NCI-H1930 (cell line): Measurements from ENCODE around the gene ATP5F1D.
"Not testable (repeated sequence)": the region's sequence is repeated elsewhere in the genome, so short reads cannot be mapped to it uniquely, and the experiment has no call there.

Experiments
- DNase-seq, 2 experiments: peaks; one replicate each; lab custom pipeline; 2025; lab: John Stamatoyannopoulos, UW

ATP5F1D gene

DNA sequence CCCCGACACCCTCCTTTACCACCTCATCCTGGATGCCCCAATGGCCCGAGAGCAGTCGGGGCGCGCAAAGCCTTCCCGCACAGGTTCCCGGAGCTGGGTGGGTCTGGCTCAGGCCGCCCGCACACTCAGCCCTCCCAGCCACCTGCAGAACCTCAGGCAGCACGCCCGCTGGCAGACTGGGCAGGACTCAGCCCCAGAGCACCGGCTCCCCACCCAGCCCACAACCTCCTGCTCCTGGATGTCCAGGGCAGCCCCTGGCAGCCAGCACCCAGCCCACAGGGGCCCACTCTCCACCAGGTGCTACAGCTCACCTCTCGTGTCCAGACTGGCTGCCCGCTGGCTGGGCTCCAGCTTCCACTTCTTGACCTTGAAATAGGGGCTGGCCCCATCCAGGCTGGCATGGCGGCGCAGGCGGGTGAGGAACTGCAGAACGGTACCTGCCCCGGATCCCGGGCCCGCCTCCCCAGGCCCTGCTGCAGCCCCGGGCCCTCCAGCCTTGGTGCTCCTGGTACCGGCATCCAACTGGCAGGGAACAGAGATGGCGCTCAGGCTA lies 8.4 kb upstream of the ATP5F1D start:
- DNase-seq, result no peak

DNA sequence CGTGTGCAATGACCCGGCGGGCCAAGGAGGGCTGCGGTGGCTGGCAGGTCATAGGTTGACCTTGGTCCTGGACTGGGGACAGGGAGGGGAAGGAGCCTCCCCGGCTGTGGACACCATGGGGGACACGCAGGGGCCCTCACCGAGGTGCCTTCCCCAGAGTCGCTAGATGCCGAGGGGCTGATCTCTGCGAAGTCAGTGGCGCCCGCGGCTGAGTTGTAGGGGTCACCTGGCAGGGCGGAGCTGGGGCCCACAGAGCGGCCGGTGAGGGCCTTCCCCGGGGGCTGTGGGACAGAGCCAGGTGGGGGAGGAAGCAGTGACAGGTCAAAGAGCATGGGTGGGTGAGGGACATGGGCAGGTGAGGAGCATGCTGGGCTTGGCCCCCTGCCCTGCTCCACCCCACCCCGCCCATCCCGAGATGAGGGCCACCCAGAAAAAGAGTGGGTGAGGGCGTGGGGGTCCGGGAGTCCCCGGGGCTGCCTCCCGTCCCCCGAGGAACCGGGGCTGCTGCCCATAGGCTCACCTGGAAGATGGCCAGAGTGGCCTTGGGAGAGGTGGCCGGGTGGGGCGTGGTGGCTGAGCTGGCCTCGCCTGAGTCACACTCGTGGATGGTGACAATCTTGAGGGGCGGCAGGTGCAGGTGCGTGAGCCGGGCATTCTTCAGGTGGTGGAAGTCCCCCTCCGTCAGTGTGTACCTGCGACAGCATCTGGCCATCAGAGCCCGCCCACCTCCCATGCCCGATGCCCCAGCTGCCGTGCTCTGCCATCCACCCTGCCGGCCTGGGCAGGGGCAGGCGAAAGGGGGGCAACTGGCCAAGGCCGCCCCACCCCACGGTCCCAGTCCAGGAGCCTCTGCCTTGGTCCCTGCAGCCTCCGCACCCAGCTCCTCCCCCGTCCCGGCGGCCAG lies 7.2 kb upstream of the ATP5F1D start:
- DNase-seq, result no peak

DNA sequence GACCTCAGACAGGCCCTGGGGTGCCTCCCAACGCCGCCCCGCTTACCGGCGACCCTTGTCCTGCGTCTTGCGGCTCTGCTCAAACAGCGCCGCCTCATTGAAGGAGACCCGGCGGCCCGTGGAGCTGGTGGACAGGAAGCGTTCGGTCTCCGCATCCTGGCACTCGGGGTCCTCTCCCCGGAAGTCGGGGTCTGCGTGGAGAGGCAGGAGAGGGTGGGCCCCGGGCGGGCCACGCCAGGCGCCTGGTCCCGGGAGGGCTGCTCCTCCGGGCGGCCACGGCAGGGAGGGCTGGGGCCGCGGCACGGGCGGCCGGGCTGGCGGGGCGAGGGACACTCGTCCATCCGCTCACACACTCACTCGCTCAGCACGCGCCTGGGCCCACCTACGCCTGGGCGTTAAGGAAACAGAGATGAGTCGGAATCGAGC lies 6.6 kb upstream of the ATP5F1D start:
- DNase-seq, result no peak

DNA sequence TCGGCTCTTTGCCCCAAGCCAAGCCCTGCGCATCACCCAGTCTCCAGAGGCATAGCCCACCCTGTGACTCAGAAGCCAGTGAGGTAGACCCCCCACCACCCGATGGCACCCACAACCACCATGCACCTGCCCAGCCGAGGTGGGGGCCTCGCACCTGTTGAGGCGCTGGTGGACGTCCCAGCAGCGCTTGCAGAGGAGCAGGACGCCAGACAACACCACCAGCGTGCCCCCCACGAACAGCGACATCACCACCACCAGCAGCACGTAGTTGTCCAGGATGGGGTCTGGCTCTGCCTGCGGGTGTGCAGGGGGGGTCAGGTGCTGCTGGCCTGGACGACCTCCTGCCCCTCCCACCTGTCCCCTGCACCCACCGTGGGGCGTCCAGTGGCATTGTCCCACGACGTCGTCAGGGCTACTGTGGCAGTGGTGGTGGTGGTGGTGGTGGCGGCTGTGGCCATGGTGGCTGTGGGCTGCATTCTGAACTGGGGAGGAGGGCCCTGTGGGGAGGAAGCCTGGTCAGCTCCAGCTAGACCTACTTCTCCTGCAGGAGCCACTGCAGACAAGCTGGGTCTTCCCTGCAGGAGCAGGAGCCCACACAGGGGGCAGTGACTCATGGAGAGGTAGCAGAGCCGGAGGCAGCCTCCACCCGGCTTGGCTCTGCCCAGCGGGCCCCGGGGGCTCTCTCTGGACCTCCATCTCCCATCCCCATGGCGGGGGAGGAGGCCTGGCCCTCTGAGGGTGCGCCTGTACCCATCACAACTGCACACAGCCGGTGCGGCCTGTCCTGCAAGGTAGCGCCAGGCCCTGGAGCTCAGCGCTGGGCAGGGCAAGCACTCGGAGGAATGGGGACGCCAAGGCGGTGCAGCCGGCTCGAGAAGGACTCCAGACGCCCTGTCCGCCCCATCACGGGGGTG lies 5.7 kb upstream of the ATP5F1D start:
- DNase-seq, result no peak

DNA sequence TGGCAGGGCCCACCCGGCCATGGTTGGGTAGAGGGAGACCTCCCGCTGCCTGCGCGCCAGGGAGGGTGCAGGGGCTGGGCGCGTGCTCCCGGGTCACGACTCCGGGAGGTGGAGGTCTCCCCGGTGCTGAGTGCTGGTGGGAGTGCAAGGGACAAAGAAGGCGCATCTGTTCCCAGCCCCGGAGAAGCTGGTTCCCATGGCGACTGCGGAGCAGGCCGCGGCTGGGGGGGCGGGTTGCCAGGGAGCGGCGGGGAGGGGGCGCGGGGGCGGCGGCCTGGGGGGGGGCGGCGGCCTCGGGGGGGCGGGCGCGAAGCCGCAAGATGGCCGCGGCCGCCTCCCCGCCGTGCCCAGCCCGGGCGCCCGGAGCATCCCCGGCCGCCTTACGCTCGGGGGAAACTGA lies 5.0 kb upstream of the ATP5F1D start:
- no peak for DNase-seq

DNA sequence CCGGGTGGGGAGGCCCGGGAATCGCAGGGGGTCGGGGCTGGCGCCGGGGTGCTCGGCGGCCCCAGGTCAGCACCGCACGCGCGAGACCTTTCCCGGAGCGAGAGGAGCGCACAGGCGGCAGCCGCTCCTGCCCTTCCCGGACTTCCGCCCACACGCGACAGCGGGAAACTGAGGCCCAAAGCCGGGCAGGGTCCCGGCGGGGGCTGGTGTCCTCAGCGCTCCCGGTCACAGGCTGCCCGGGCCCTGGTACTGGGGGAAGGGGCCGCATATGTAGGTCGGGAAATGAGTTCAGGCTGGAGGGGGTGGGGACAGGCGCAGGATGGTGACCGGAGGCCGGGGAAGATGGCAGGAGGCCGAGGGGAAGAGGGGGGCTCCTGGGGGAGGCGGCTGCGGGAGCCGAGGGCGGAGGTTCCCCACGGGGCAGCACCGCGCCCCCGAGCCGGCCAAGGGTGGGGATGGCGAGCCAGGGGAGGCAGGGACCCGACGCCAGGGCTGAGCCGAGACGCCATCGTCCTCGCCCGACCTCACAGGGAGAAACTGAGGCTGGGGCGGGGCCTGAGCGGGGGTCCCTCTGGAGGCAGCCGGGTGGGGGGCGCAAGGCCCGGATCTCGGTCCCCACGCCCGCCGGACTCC lies 4.4 kb upstream of the ATP5F1D start:
- DNase-seq, result no peak

DNA sequence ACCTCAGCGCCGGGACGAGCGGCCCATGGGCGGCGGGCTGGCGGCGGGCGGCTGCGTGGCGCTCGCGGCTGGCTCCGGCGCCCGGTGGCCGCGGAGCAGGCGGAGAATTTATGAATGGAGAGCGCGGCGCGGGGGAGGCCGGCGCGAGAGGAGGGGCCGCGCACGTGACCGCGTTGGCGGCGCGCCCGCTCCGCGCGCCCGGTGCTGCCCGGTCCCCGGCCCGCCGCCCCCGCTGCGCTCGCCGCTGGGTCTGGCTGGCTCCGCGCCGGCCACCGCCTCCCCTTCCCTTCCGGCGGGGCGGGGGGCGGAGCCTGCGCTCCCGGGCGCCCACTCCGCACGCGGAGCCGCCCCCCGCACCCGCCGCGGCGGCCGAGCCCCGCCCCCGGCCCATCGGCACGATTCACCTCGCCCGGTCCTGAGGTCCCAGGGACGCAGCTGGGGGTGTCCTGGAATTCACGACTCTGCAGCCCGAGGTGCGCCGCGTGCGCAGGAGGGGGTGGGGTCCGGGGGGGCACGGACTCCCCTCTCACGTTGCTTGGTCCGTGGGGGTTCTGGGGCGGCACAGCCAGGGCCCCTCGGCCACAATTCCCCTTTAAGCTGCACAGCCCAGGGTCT lies 3.7 kb upstream of the ATP5F1D start, which contains the start of gene CBARP:
CBARP (minus strand) TSS at position 252 of the 615 bp plus-strand sequence. CDS start 1,905 bp downstream, outside the sequence.
- DNase-seq, result peak in 1 of 2 experiments; percentile 48

DNA sequence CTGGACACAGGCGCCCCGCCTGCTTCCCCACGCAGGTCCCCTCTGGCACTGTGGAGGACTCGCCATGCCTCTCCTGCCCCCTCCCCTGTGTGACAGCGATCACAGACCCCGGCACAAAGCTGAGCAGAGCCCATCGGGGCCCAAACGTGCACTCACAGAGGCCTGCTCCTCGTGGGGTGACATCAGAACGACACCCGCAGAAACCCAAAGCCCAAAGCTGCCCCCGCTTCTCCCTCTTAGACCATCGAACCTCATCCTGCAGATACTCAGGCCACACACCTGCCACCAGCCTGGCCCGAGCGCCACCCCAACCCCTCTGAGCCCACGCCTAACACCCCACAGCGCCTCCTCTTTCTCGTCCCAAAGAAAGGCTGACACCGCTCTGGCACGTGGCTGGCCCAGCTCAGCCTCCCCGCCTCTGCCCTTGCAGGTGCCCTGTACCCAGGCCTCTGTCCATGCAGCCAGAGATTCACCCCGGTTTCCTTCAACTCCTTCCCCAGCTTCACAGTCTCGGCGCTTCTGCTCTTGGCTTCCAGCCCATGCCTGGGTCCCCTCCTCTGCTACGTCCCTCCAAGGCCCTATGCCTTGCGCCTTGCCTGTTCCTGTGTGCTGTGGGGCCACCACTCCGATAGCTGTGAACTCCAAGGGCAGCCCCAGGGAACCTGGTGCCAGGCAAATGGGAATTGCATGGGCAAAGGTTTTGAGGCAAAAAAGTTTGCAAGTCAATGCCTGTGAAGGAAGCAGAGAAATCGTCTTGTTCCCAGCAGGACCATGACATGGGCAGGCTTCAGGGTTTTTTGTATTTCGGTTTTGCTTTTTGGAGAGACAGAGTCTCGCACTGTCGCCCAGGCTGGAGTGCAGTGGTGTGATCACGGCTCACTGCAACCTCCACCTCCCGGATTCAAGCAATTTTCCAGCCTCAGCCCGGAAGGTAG lies 2.9 kb upstream of the ATP5F1D start:
- DNase-seq, result no peak

DNA sequence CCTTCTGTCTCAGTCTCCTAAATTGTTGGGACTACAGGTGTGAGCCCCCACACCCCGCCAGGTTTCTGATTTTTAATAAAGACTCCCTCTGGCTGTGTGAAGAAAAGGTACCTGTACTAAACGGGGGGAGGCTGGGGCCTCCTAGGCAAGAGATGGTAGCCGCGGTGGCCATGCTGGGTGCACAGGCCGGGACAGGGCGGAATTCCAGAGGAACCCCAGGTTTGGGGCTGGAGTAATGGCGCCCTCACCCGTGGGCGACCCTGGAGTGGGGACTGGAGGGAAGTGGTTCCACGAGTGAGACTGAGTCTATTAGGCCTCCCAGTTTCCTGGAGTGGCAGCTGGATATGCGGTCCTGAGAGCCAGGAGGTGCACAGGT lies 2.1 kb upstream of the ATP5F1D start:
- no peak for DNase-seq

DNA sequence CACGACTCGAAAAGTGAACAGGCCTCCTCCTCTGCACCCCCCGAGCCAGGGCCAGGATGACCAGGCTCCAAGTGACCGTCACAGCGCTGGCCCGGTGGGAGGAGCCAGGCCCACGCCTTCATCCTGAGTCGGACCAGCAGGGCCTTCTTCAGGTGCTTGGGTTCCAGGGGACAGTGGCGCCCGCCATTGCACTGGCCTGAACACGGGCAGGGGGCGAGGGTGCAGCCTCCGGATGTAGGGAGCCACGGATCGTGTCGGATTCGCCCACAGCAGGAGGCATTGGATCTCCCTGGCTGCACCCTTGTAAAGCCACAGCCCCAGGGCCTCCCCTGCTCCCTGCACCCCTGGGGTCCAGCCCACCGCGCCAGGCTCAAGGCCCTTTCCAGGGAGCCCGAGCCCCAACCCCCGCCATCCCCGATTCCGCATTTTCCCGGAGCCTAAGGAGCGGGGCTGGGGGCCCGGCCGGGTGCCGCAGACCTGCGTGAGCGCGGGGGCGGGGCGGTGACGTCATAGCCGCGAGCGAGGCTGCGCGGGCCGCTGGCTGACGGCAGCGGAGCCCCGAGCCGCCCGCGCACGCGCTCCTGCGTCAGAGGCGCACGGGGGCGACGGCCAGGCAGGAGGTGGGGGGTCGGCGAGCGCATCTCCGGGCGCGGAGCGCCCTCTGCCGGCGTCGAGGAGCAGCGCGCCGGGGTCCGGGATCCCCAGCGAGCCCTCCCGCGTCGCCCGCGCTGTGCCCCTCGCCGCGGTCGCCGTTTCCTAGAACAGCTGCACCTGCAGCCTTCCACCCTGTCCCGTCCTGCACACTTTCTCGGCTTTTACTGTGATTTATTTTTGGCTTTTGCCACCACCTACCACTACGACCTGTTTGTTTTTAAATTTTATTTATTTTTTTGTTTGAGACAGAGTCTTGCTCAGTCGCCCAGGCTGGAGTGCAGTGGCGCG lies 1.5 kb upstream of the ATP5F1D start:
- peak; percentile 79 to 93 for DNase-seq

DNA sequence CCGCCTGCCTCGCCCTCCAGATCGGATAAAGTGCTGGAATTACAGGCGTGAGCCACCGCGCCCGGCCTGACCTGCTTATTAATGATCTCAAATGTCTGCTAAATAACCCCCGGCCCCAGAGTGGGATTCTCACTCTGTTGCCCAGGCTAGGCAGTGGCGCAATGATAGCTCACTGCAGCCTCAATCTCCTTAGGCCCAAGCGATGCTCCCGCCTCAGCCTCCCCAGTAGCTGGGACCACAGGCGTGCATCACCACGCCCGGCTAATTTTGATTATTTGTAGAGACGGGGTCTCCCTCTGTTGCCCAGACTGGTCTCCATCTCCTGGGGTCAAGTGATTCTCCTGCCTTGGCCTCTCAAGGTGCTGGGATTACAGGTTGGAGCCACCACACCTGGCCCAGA lies 626 bp upstream of the ATP5F1D start:
- no peak for DNase-seq

DNA sequence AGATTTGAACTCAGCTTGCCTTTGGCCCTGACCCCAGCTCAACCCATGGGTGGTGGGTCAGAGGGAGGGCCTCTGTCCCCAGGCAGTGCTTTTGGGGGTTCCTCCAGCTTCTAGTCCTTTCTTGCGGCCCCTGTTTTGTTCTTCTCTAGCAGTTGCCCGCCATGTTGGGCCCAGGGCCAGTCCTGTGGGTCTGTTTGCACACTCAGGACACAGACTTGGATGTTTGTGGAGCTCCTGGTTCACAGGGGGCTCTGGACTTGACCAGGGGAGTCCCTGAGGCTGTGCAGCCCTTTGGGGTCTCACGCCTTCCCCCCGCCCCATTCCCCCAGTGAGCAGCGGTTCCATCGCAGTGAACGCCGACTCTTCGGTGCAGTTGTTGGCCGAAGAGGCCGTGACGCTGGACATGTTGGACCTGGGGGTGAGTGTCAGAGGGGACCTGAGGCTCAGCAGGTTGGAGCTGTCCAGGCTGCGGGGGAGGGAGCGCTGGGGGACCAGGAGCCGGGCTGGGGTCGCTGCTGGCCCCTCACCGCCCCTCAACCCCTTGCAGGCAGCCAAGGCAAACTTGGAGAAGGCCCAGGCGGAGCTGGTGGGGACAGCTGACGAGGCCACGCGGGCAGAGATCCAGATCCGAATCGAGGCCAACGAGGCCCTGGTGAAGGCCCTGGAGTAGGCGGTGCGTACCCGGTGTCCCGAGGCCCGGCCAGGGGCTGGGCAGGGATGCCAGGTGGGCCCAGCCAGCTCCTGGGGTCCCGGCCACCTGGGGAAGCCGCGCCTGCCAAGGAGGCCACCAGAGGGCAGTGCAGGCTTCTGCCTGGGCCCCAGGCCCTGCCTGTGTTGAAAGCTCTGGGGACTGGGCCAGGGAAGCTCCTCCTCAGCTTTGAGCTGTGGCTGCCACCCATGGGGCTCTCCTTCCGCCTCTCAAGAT lies 2.5 kb downstream of the ATP5F1D start:
- peak; percentile 35 to 55 for DNase-seq

DNA sequence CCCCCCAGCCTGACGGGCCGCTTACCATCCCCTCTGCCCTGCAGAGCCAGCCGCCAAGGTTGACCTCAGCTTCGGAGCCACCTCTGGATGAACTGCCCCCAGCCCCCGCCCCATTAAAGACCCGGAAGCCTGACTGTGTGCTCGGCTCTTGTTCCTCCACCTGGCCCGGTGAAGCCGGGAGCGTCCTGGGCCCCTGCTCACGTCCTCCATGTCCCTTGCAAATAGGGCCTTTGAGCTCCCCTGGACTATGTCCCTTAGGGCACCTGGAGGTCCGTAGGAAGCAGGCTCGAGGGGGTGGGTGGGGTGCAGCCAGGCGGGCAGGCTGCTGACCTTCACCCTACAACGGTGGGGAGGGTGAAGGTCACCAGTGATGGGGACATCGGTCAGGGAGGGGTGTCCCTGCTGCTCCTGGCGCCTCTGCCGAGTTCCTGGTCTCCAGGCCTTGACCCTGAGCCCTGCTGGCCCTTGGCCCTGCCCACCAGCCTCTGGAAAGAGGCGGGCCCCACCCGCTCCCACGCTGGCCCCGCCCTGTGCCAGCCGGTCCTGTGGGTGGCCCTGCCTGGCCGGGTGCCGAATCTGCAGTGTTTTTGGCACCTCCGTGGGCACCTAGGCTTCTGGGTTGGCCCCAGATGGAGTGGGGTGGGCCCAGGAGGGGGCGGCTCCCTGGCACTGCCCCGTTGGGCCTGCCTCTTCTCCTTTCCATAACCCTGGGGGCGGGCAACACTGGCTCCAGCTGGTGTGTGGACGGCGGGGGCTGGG lies 3.3 kb downstream of the ATP5F1D start:
- DNase-seq, result no peak

DNA sequence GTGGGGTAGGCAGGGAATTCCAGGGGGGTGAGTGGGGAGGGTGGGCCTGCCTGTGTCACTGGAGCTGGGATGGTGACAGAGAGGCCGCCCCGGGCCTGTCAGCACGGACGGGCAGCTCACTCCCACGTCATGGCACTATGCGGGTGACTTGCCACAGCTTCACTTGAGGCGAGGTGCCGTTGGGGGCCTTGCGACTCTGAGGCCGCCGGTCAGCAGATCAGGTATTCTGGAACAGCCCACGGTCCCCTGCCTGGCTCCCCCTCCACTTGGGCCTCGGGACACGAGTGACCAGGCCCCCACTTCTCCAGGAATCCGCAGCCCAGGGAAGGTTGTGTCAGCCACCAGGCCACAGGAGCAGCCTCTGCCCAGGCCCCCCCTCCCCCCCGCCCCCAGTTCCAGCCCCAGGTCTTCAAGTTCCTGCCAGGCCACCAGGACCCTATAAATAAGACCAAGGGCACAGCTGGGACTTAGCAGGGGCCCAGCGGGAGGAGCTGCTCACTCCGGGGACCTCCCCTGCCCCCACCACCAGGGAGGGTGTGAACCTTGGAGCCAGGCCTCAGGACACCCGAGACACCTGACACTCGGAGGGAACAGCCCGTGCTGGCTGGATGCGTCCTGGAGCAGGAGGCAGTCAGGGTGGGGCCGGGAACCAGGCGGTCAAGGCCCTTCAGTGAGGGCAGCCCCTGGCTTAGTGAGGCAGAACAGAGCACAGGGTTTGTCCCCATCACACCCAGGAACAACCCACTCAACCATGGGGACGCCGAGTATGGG lies 4.1 kb downstream of the ATP5F1D start:
- no peak for DNase-seq

DNA sequence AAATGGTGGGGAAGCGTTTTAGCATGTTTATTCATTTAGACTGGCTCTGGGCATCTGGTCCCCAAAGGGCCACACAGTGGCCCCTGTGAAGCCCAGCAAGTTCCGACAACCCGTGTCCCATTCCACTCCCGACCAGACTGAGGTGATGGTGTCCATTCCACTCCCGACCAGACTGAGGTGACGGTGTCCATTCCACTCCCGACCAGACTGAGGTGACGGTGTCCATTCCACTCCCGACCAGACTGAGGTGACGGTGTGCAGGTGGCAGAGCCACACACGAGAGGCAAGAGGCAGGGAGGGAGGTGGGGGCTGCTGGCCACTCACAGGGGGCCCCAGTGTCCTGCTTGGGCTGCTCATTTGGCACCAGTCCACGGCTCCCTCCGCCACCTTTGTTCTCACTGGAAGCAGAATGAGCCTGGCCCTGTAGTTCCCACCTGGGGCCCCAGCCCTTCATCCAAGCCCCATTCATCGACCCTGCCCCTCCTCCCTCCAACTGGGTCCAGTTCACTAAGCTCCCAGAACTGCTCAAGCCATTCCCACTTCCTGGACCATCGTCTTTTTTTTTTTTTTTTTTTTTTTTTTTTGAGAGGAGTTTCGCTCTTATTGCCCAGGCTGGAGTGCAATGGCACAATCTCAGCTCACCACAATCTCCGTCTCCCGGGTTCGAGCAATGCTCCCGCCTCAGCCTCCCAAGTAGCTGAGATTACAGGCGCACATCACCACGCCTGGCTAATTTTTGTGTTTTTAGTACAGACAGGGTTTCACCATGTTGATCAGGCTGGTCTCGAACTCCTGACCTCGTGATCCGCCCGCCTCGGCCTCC lies 4.9 kb downstream of the ATP5F1D start:
- DNase-seq, result not testable (repeated sequence)

DNA sequence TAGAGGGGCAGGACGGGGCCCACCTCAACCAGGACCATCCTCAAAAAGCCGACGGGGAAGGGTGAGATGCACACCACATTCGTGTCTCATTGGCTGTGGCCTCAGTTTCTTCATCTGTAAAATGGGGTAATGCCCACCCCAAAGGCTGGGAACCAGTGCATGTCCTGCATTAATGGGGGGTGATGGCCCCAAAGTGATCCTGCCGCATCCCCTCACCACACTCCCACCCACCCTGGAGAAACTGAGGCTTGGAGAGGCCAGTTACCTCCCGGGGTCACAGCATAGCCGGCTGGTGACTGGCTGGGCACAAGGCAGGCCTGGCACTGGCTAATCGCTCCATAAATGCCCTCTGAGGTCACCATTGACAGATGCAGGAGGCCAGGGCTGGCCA lies 6.2 kb downstream of the ATP5F1D start:
- no peak for DNase-seq
